BE2C (cell line): ENCODE data around the gene PHC2.

Source experiments
- DNase-seq: peaks from one replicate; pipeline ENCODE4 v3.0.0-alpha.2; 2020
- H3K27me3 ChIP-seq: fragments of 250-450 bp; sonication (Bioruptor Pico); 2 replicates; pipeline ENCODE4 v1.5.1; 2020; ENCODE audit warnings: mild to moderate bottlenecking
- H3K36me3 ChIP-seq: fragments of 250-450 bp; sonication (Bioruptor Pico); 2 replicates; pipeline ENCODE4 v1.5.1; 2020; ENCODE audit warnings: mild to moderate bottlenecking
- H3K4me1 ChIP-seq: fragments of 250-450 bp; sonication (Bioruptor Pico); 2 replicates; pipeline ENCODE4 v1.5.1; 2020
- H3K4me3 ChIP-seq: 2 replicates; pipeline ENCODE4 v1.5.1; 2011; ENCODE audit warnings: low read depth, low read length
- H3K9me3 ChIP-seq: fragments of 250-450 bp; sonication (Bioruptor Pico); 2 replicates; pipeline ENCODE4 v1.5.1; 2020
- CTCF ChIP-seq: IDR thresholded peaks from 2 replicates; pipeline ENCODE4 v1.5.1; 2012; ENCODE audit warnings: mild to moderate bottlenecking, low read depth, low read length

PHC2 gene

GRCh38 chr1:33456502-33456886 lies 25.6 kb upstream of the PHC2 start:
- Histone ChIP-seq H3K27me3 (no peaks in the 10 kb centered on the region), H3K4me1 (no peaks in the 10 kb centered on the region), H3K9me3 (no peaks in the 10 kb centered on the region), H3K36me3 (no peaks in the 10 kb centered on the region), H3K4me3 (no peak overlapping the region)
- TF ChIP-seq CTCF, result no peak
- no peak for DNase-seq

DNA sequence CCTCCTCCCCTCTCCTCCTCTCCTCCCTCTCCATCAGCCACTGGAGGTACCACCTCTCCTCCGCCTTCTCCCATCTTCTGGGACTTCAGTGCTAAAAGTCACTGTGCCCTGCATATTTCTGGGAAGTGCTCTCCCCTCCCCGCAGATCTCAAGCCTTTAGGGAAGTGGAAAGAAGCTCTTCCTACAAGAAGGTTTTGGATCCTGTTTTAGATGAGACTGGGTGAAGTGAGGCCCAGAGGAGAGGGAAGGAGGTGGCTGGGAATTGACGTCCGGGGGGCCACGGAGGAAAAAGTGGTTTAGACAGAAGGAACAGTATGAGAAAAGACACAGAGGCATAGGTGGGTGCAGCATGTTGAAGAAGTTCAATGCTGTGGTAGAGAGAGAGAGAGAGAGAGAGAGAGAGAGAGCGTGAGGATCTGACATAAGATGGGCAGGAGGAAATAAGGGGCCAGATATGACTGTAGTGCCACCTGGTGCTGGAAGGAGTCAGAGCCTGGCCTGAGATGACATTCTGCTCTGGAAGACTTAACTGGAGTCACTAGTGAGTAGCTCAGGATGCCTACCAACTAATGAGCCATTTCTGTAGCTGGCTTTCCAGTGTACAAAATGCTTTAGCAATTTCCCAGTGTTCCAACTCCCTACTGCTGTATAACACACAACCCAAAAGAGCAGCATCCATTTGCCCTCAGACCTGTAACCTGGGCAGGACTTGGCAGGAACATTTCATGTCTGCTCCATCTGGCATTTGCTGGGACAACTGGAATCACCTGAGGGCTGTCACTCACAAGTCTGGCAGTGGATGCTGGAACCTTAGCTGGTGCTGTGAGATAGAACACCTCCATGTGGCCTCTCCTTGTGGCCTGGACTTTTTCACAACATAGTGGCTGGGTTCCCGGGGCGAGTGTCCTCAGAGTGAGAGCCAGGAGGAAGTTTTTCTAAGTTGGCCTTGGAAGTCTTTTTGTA lies 24.9 kb upstream of the PHC2 start:
- Histone ChIP-seq H3K27me3 (no peaks in the 10 kb centered on the region), H3K9me3 (no peaks in the 10 kb centered on the region), H3K4me1 (no peaks in the 10 kb centered on the region), H3K36me3 (no peaks in the 10 kb centered on the region), H3K4me3 (no peak overlapping the region)
- TF ChIP-seq CTCF, result peak; percentile 72
- DNase-seq, result peak; percentile 45

GRCh38 chr1:33454646-33455282 lies 23.9 kb upstream of the PHC2 start:
- no peaks in the 10 kb centered on the region for H3K9me3 ChIP-seq
- no peaks in the 10 kb centered on the region for H3K4me1 ChIP-seq
- no peak overlapping the region for H3K4me3 ChIP-seq
- no peaks in the 10 kb centered on the region for H3K36me3 ChIP-seq
- DNase-seq, result no peak
- no peak for TF ChIP-seq CTCF
- no peaks in the 10 kb centered on the region for H3K27me3 ChIP-seq

DNA sequence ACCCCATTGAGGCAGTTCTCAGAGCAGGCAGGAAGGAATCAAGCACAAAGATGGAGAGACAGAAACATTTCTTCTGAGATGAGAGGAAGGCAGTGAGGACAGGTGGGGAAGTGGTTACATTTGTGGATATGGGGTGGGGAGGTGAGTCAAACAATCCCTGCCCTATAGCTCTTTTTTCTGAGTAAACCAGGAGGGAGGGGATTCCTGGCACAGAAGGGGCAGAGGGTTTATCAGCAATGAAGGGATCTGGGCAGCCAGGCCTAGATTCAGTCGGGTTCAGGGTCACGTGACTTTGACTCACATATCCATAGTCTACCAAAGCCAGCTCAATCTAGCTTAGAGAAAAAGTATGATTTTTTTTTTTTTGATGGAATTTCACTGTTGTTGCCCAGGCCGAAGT lies 15.7 kb upstream of the PHC2 start:
- Histone ChIP-seq H3K9me3 (no peaks in the 10 kb centered on the region), H3K4me3 (no peak overlapping the region), H3K4me1 (peaks cover 2% of the 10 kb centered on the region; the same call in 1 of the 2 replicates), H3K36me3 (no peaks in the 10 kb centered on the region), H3K27me3 (no peaks in the 10 kb centered on the region)
- no peak for TF ChIP-seq CTCF
- no peak for DNase-seq

GRCh38 chr1:33445108-33445507 lies 14.2 kb upstream of the PHC2 start:
- DNase-seq, result no peak
- no peak for TF ChIP-seq CTCF
- Histone ChIP-seq H3K27me3 (no peaks in the 10 kb centered on the region), H3K36me3 (no peaks in the 10 kb centered on the region), H3K9me3 (no peaks in the 10 kb centered on the region), H3K4me1 (peaks cover 2% of the 10 kb centered on the region; the same call in 1 of the 2 replicates), H3K4me3 (no peak overlapping the region)
